UCSD-AML1 (cell line): ENCODE measurements around the gene UGGT2.
A peak's percentile ranks its signal among the peaks of the same experiment; 100 is the strongest.
"Not testable (repeated sequence)": the region's sequence is repeated elsewhere in the genome, so short reads cannot be mapped to it uniquely, and the experiment has no call there.

Experiments used
- DNase-seq: peaks from one replicate; lab custom pipeline; 2025; ENCODE audit not compliant: unreplicated experiment; lab: John Stamatoyannopoulos, UW

The UGGT2 gene

DNA sequence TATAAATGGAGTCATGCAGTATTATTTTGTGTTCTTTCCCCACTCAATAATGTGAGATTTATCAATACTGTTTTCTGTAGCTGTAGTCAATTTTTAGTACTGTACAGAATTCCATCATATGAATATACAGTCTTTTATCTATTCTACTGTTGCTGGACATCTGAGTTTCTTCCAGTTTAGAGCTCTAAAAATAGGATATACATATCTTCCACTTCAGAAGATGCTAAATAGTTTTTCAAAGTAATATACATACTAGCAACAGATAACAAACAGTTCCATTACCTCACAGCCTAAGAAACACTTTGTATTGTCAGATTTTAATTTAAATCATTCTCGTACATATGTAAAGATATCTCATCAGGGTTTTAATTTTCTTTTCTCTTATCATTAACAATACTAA, 149.6 kb downstream of the UGGT2 start:
- no peak for DNase-seq

DNA sequence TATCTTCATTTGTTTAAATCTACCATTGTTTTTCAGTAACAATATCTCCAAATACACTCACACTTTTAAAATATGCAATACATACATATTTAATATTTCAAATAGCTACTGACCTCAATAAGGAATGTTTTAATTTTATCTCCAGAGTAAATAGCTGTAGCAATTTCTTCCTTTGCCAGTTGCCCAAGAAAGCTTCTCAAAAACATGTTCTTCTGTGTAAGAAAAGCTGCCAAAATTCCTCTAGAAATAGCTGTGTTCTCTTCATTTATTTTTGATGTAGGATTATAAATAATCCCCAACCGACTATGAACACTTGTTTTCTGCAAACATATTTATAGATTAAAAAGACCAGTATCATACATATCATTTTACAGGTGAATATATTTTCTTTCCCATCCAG, 150.5 kb downstream of the UGGT2 start:
- DNase-seq = no peak

DNA sequence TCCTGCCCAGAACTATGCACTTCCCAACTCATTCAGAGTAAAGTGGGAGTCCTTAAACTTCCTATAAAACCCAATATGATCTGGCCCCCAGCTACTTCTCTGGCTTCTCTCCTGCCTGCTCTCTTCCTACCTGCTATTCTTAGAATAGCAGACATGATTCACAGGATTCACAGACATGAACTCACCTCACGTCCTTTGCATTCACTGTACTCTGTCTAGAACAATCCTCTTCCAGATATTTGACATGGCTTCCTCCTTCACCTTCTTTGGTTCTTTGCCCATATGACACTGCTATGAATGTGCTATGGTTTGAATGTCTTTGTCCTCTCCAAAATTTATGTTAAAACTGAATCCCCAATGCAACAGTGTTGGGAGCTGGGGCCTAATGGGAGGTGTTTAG, 154.9 kb downstream of the UGGT2 start:
- no peak for DNase-seq

DNA sequence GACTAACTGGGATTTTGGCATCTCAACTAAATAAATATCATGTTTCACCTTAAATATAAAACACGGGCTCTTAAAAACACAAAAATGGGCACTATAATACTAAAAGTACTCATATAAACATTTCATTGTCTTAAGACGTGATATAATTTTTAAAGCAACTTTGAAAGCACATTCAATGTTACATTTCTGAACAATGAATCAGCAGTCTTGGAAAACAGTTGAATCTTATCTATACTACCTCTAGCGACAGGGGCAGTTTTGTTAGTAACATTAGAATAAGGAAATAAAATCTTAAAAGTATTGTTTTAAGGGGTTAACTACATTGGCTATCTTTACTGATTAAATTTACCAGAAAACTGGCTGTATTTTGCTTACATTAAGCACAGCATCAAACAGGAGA, 156.9 kb downstream of the UGGT2 start:
- no peak for DNase-seq

DNA sequence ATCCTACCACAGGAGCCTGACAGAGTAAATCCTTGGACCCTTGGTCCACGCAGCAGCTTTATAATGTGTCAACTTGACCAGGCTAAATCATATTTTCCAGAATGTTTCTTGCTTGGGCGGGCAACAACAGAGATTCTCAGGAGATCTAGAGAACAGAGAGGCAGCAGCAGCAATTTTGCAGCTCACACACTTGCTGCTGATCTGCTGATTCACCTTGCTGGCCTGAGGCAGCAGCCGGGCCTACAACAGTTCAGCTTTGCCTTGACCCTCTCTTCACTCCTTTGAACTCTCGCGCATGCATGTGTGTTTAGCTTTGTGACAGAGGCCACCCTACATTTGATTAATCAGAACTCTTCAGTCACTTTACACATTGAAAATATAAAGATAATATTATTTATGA, 159.3 kb downstream of the UGGT2 start:
- DNase-seq = no peak

DNA sequence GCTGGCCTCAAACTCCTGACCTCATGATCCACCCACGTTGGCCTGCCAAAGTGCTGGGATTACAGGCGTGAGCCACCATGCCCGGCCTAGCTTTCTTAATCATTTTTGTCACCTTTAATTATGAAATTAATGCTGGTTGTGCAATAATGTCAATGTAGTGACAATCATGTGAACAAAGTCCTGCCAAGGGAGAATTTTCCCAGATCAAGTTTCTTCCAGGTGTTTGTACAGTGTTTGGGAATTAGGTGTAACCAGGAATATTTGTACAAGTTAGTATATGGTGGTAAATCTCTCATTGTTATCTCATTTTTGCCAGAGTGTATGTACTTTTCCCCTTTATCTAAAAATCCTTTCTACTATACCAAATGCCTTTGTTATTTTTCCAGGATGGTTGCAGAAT, 171.1 kb downstream of the UGGT2 start:
- DNase-seq = no peak

DNA sequence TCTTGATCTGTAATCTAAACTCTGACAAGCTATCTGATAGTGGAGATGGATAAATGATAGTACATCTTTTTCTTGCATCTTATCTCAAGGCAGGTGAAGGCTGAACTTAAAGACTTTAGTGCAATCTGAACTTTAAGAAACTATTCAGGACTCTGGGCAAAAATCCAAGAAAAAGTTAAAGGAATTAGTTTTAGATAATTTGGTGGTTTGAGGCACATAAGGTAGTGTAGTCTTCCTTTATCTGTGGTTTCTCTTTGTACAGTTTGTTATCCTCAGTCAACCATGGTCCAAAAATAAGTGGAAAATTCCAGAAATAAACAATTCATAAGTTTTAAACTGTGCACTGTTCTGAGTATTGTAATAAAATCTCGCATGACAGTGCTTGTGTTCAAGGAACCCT, 172.9 kb downstream of the UGGT2 start:
- DNase-seq = no peak

DNA sequence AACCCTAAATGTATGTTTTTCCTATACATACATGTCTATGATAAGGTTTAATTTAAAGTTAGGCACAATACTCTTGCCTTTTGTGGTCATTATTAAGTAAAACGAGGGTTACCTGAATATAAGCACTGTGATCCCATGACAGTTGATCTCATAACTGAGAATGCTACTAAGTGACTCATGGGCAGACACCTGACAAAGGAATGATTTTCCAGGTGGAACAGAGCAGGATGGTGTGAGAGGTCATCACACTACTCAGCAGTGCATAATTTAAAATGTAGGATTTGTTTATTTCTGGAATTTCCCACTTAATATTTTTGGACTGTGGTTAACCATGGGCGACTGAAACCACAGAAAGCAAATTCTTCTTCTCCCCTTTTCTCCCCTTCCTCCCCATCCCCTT, 178.9 kb downstream of the UGGT2 start:
- no peak for DNase-seq

DNA sequence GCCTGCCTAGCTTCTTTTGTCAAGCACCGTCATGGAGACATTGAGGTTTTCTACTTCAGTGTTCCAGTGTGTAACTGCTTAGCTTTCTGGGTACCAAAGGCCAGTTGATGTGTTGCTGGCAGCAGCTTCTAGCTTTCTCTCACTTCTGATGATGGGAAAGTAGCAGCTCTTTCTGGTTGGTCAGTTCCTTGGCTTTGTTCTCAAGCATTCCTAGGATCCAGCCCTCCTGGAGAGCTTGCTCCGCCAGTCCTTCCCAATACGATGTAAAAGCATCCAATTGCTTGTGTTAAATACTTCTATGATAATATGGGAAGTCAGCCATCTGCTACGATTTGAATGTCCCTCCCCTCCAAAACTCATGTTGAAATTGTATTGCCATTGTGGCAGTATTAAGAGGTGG, 182.8 kb downstream of the UGGT2 start:
- no peak for DNase-seq

DNA sequence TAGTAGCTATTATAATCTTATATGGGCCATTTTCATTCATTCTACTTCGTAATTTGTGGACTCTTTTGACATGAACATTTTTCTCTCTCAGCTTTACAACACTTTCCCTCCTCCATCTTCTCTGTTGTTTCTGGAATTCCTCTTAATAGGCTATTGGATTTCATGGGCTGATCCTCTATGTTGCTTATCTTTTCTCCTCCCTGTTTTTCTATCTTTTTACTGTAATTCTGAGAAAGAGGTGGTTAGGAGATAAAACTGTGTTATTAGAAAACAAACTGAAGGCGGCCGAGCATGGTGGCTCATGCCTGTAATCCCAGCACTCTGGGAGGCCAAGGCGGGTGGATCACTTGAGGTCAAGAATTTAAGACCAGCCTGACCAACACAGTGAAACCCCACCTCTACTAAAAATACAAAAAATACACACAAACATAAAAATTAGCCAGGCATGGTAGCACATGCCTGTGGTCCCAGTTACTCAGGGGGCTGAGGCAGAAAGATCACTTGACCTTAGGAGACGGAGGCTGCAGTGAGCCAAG, 188.1 kb downstream of the UGGT2 start:
- no peak for DNase-seq

DNA sequence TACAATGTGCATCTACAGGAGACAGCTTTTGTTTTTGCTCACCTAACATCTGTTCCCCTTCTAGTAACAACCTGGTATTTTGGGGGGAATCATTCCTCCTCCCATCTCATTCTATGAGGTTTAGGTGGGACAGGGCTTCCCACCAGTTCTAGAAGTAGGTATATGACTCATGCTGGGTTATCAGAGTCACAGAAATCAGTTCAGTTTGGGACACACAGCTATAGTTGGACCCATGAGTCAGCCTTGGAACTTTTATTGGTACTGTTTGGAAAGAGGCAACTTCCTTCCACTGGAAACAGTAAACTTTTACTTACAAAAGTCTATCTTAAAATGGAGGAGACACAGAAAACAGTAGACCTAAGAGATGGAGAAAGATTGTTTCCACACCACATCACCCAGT, 190.8 kb downstream of the UGGT2 start:
- no peak for DNase-seq

DNA sequence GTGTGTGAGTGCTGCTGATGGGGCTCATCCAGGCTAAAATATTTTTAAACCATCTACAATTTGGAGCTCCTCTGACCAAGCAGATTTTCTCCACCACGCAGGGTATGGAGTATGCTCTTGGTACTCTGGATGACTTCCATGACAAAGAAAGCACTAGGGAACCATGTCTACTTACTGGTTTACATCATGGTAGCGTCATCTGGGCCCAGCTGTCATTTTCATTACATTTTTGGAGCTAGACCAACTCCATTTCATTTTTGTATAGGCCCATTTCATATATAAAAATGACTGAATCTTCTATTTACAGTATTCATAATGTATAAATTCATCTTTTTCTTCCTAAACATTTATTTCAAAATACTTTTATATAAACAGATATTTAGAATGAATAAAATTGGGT, 191.9 kb downstream of the UGGT2 start:
- no peak for DNase-seq

DNA sequence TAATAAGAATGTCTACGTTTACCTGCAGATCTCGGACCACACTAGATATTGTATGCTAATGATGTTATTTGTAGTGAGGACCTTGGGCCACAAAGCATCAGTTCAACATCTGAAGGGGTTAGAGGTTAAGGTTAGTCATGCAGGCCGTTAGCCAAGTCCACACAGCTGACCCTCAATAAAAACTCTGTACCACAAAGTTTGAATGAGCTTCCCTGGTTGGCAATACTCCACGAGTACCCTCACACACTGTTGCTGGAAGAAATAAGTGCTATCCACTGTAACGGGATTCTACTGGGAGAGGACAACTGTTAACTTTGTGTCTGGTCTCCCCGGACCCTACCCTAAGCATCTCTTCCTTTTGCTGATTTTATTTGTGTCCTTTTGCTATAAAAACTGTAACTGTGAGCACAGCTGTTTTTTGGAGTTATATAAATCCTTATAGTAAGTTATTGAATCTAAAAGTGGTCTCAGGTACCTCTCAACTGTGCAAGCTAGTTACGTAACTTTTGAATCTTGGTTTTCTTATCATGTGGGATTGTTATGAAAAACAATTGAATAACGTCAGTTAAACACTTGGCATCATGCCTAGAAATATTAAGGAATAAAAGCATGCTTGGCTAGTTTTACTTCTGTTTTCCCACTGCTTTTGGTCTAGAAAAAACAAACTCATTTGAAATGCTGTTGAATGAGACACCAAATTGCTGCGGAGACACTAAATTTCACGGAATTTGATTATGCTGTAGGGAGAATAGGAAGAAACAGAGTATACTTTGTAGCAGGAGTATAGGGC, 194.7 kb downstream of the UGGT2 start:
- DNase-seq = no peak

DNA sequence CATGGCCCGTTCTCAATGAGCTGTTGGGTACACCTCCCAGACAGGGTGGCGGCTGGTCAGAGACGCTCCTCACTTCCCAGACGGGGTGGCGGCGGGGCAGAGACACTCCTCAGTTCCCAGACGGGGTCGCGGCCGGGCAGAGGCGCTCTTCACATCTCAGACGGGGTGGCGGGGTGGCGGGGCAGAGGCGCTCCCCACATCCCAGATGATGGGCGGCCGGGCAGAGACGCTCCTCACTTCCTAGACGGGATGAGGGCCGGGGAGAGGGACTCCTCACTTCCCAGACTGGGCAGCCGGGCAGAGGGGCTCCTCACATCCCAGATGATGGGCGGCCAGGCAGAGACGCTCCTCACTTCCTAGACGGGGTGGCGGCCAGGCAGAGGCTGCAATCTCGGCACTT, 207.5 kb downstream of the UGGT2 start:
- not testable (repeated sequence) for DNase-seq

DNA sequence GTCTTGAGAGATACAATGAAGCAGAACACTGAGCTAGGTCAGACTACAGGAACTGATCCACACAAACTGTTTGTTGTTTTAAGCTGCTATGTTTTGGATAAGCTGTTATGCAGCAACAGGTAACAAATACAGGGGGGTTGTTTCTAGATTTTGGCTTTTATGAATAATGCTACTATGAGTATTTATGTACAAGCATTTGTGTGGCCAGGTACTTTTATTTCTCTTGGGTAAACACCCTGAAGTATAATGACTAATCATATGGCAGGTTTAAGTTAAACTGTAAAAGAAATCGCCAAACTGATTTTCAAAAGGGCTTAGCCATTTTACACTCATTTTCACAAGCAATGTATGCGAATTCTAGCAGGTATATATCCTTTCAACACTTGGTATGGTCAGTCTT, 210.3 kb downstream of the UGGT2 start:
- no peak for DNase-seq

DNA sequence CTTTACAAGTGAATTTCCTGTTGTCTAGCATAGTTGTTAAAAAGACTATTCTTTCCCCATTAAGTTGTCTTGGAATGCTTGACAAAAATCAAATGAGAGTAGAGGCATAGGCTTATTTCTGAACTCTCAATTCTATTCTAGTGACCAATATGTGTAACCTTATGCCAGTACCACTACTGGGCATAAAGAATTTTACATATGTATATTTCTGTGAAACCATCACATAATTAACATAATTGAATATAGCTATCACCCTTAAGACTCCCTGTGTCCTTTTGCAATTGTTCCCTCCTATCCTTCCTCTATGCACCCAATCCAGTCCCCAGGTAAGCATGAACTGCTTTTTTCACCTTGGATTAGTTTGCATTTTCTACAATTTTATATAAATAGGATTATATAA, 211.3 kb downstream of the UGGT2 start:
- DNase-seq = no peak

DNA sequence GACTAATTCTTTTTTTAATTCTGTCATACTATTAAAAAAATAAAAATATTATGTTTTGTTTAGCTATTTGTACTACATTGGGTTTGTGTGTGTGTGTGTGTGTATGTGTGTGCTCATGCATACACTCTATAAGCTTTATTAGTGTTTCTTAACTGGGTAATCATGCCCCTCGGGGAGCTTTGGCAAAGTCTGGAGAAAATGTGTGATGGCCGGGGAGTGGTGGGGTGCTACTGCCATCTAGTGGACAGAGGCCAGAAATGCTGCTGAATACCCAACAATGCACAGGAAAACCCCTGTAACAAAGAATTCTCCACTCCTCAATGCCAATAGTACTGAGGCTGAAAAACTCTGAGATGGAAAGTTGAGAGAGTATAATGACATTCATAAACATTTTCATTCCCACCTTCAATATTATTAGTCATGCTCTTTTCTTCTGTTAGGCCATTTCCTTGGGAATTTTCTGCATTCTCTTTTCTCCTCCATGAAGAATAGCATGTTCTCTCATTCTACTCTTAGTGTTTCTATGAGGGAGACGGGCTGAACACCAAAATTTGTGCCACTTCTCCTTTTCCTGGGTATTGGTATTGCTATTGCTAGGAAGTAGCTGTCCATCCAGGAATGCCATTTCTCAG, 219.0 kb downstream of the UGGT2 start:
- peak; percentile 67 for DNase-seq

DNA sequence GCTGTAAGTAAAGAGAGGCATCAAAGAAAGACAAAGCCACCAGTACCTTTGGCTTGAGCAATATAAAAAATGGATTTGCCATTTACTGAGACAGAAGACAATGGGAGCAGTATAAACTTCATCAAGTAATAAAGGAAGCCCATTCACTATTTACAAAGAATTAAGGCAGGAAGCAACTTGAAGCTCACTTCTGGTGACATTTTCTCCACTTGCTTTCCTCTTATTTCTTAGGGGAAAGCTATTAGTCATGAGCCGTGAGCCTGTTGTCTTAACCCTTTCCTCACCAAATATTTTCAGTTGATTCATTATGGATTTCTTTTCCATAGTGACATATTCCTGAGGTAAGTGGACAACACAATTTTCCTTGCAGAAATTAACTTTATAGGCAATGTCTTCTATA, 219.5 kb downstream of the UGGT2 start:
- no peak for DNase-seq

DNA sequence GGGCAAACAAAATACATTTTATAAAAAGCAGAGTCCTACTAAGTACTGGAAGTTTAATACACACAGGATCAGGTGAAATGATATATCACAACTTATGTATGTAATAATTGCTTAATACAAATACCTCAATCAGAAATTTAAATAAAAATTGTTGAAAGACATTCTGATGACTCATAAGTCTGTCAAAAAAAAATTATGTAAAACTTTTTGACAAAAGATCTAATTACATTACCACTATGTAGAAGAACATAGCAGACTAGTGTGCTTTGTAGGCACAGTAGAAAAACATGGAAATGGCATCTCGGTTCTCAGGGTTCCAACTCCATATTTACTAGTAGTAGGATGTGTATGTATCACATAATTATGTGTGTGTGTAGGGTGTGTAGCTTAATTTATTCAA, 220.1 kb downstream of the UGGT2 start:
- DNase-seq = no peak

DNA sequence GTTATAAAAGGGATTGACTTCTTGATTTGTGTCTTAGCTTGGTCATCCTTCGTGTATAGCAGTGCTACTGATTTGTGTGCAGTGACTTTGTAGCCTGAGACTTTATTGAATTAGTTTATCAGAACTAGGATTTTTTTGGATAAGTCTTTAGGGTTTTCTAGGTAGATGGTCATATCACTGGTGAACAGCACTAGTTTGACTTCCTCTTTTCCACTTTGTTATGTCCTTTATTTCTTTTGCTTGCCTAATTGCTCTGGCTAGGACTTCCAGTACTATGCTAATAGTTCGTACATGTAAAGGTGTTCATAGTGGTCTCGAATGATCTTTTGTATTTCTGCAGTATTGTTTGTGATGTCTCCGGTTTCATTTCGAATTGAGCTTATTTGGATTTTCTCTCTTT, 230.9 kb downstream of the UGGT2 start:
- DNase-seq = no peak

DNA sequence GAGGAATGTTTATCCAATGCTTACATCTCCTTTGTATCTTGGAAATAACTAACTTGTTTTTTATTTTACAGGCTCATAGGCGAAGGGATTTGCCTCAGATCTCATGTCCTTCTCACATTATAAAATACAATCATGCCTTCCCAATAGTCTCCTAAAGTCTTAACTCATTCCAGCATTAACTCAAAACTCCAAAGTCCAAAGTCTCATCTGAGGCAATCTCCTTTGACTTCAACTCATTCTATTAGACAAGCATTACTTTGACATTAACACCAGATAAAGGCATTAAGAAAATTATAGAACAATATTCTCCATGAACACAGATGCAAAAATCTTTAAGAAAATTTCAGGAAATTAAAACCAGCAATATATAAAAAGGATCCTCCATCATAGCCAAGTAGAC, 238.7 kb downstream of the UGGT2 start:
- no peak for DNase-seq

DNA sequence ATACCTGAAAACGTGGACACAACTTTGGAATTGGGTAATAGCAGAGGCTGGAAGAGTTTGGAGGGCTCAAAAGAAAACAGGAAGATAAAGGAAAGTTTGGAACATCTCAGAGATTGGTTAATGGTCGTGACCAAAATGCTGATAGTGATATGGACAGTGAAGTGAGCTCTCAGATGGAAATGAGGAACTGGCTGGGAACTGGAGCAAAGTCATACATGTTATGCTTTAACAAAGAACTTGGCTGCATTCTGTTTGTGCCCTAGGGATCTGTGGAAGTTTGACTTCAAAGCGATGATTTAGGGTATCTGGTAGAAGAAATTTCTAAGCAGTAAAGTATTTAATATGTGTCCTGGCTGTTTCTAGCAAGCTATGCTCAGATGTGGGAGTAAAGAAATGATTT, 240.1 kb downstream of the UGGT2 start:
- no peak for DNase-seq

DNA sequence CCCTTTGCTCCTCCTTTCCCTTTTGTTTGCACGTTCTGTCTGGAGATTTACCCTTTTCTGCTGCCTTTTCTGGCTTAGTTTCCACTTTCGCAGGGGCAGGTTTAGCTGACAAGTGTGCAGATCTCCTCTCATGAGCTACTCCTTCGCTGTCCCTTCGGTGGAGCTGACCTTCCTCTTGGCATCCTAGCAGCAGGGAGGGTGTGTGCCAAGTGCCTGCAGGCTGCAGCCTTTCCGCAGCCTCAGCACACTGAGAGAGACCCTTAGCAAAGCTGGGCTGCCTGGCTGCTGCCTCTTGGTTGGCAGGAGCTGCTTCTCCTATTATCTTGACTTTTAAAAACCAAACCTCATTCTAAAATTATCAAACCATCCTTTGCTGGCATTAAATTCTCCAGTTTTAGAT, 243.8 kb downstream of the UGGT2 start:
- DNase-seq = no peak
